Measurements from ENCODE around the gene ITGBL1.

GRCh38 chr13:101452519-101453485 lies at the start of gene ITGBL1:
- TF ChIP-seq CTCF (IDR thresholded peaks at IDR 0.05): no peak
- no peak for TF ChIP-seq POLR2A (IDR thresholded peaks at IDR 0.05)

All from lower leg skin (tissue), 3 donors.